DND-41 (cell line): ENCODE measurements around the gene SLC44A1.
A peak's percentile ranks its signal among the peaks of the same experiment; 100 is the strongest.

Experiments
- ATAC-seq: fragments of 200-7000 bp; cut with Tn5 transposase; 3 replicates; pipeline ENCODE4 v1.9.1; 2021; ENCODE audit warnings: low read depth; ENCODE audit not compliant: insufficient read depth
- DNase-seq: peaks from one replicate; pipeline ENCODE4 v3.0.0-alpha.2; 2020
- H2AFZ ChIP-seq: 2 replicates; pipeline ENCODE4 v1.6.0; 2012; ENCODE audit warnings: low read depth, low read length
- H3K27ac ChIP-seq: 2 replicates; pipeline ENCODE4 v1.5.1; 2012; ENCODE audit warnings: low read length, inconsistent platforms
- H3K27me3 ChIP-seq: fragments of 200-600 bp; sonication (generic); 2 replicates; pipeline ENCODE4 v1.6.0; 2012; ENCODE audit warnings: low read length, mild to moderate bottlenecking, inconsistent platforms; ENCODE audit not compliant: insufficient read depth, poor library complexity
- H3K36me3 ChIP-seq: 2 replicates; pipeline ENCODE4 v1.5.1; 2012; ENCODE audit warnings: low read length, inconsistent platforms; ENCODE audit not compliant: insufficient read depth
- H3K4me1 ChIP-seq: 2 replicates; pipeline ENCODE4 v1.5.1; 2012; ENCODE audit warnings: mild to moderate bottlenecking, low read length; ENCODE audit not compliant: insufficient read depth
- H3K4me2 ChIP-seq: 2 replicates; pipeline ENCODE4 v1.6.0; 2012; ENCODE audit warnings: mild to moderate bottlenecking, moderate library complexity, low read length, inconsistent platforms; ENCODE audit not compliant: insufficient read depth
- H3K4me3 ChIP-seq, 2 experiments: fragments of 200-600 bp in 1 of 2; shearing (Covaris generic) in 1 of 2; 2 replicates each; pipeline ENCODE4 v1.5.1; 2012 to 2016; ENCODE audit warnings: inconsistent platforms in 2 of 2, low read length in 2 of 2, mild to moderate bottlenecking in 2 of 2, low read depth in 1 of 2, moderate library complexity in 1 of 2
- H3K79me2 ChIP-seq: 2 replicates; pipeline ENCODE4 v1.6.0; 2012; ENCODE audit warnings: low read length, inconsistent platforms; ENCODE audit not compliant: insufficient read depth
- H3K9ac ChIP-seq: 2 replicates; pipeline ENCODE4 v1.6.0; 2012; ENCODE audit warnings: low read depth, mild to moderate bottlenecking, inconsistent platforms, low read length, moderate library complexity
- H3K9me3 ChIP-seq: 2 replicates; pipeline ENCODE4 v1.5.1; 2012; ENCODE audit warnings: low read length, moderate library complexity, mild to moderate bottlenecking, inconsistent platforms; ENCODE audit not compliant: insufficient read depth, severe bottlenecking
- H4K20me1 ChIP-seq: 2 replicates; pipeline ENCODE4 v1.6.0; 2012; ENCODE audit warnings: low read length; ENCODE audit not compliant: insufficient read depth
- CTCF ChIP-seq: IDR thresholded peaks from 2 replicates; pipeline ENCODE4 v1.5.1; 2012; ENCODE audit warnings: borderline replicate concordance, low read length, moderate library complexity, mild to moderate bottlenecking; ENCODE audit not compliant: poor library complexity, severe bottlenecking; ENCODE audit errors: extremely low read depth
- EZH2 ChIP-seq: IDR thresholded peaks from 3 replicates; pipeline ENCODE4 v1.6.1; 2012; ENCODE audit warnings: borderline replicate concordance, low read depth, mild to moderate bottlenecking, moderate library complexity, low read length, inconsistent platforms; ENCODE audit not compliant: severe bottlenecking

The SLC44A1 gene

GRCh38 chr9:105473221-105473620 is 228.8 kb downstream of the SLC44A1 start:
- Histone ChIP-seq H2AFZ (no peak overlapping the region), H3K4me2 (no peak overlapping the region), H4K20me1 (no peaks in the 10 kb centered on the region), H3K79me2 (no peaks in the 10 kb centered on the region), H3K9me3 (no peaks in the 10 kb centered on the region), H3K4me3 (no peak overlapping the region), H3K4me1 (no peaks in the 10 kb centered on the region), H3K9ac (no peak overlapping the region), H3K27ac (no peak overlapping the region), H3K27me3 (no peaks in the 10 kb centered on the region), H3K36me3 (peaks cover 19% of the 10 kb centered on the region; the same call in 1 of the 2 replicates)
- TF ChIP-seq CTCF (no peak), EZH2 (no peak)
- DNase-seq (no peak), ATAC-seq (no peak)

GRCh38 chr9:105475302-105475701 is 230.9 kb downstream of the SLC44A1 start:
- Histone ChIP-seq H3K79me2 (no peaks in the 10 kb centered on the region), H4K20me1 (no peaks in the 10 kb centered on the region), H3K4me3 (no peak overlapping the region), H3K36me3 (peaks cover 7% of the 10 kb centered on the region; the same call in 1 of the 2 replicates), H3K27ac (no peak overlapping the region), H3K9ac (no peak overlapping the region), H2AFZ (no peak overlapping the region), H3K4me1 (no peaks in the 10 kb centered on the region), H3K27me3 (no peaks in the 10 kb centered on the region), H3K9me3 (no peaks in the 10 kb centered on the region), H3K4me2 (no peak overlapping the region)
- TF ChIP-seq CTCF (peak; percentile 39), EZH2 (no peak)
- ATAC-seq (no peak), DNase-seq (no peak)

- H3K4me2 ChIP-seq: no peak overlapping the region
- TF ChIP-seq CTCF: no peak
- no peak for TF ChIP-seq EZH2
- H3K36me3 ChIP-seq: no peaks in the 10 kb centered on the region
- no peak overlapping the region for H3K27ac ChIP-seq
- no peaks in the 10 kb centered on the region for H3K79me2 ChIP-seq
- H3K9me3 ChIP-seq: no peaks in the 10 kb centered on the region
- no peaks in the 10 kb centered on the region for H3K4me1 ChIP-seq
- H3K27me3 ChIP-seq: no peaks in the 10 kb centered on the region
- no peaks in the 10 kb centered on the region for H4K20me1 ChIP-seq
- H3K4me3 ChIP-seq: no peak overlapping the region
- no peak for DNase-seq
- H3K9ac ChIP-seq: no peak overlapping the region
- ATAC-seq: no peak
- no peak overlapping the region for H2AFZ ChIP-seq
These were observed 235.4 kb downstream of the SLC44A1 start for GRCh38 chr9:105479846-105480245.

GRCh38 chr9:105483618-105484017 is 239.2 kb downstream of the SLC44A1 start:
- H3K4me2 ChIP-seq: no peak overlapping the region
- H2AFZ ChIP-seq: no peak overlapping the region
- H4K20me1 ChIP-seq: no peaks in the 10 kb centered on the region
- H3K9ac ChIP-seq: no peak overlapping the region
- no peak for ATAC-seq
- H3K27ac ChIP-seq: no peak overlapping the region
- H3K79me2 ChIP-seq: no peaks in the 10 kb centered on the region
- H3K27me3 ChIP-seq: no peaks in the 10 kb centered on the region
- H3K9me3 ChIP-seq: no peaks in the 10 kb centered on the region
- H3K4me1 ChIP-seq: no peaks in the 10 kb centered on the region
- no peak overlapping the region for H3K4me3 ChIP-seq
- 0 out of 2 replicates have a peak, but pooled peaks cover 5% of the 10 kb centered on the region for H3K36me3 ChIP-seq
- DNase-seq: no peak
- TF ChIP-seq EZH2: no peak
- TF ChIP-seq CTCF: no peak
